Hepatocyte (in vitro differentiated cells): Measurements from ENCODE around the gene ITIH1.

Source experiments
- EZH2 ChIP-seq: fragments of 200-600 bp; sonication (generic); IDR thresholded peaks from 2 replicates; pipeline ENCODE4 v1.6.1; 2016; ENCODE audit warnings: antibody characterized with exemption, mild to moderate bottlenecking, borderline replicate concordance
- EZH2phosphoT487 ChIP-seq: fragments of 200-600 bp; sonication (generic); IDR thresholded peaks from one replicate; pipeline ENCODE4 v1.6.1; 2018; ENCODE audit warnings: antibody characterized with exemption, mild to moderate bottlenecking, low read depth, moderate library complexity; ENCODE audit not compliant: unreplicated experiment, severe bottlenecking
- TF ChIP-seq, protein P1 (sequence below): fragments of 200-600 bp; sonication (generic); IDR thresholded peaks from 2 replicates; pipeline ENCODE4 v1.5.1; 2016; ENCODE audit warnings: antibody characterized with exemption, mild to moderate bottlenecking; ENCODE audit not compliant: poor library complexity

- TF ChIP-seq, protein P1, sequence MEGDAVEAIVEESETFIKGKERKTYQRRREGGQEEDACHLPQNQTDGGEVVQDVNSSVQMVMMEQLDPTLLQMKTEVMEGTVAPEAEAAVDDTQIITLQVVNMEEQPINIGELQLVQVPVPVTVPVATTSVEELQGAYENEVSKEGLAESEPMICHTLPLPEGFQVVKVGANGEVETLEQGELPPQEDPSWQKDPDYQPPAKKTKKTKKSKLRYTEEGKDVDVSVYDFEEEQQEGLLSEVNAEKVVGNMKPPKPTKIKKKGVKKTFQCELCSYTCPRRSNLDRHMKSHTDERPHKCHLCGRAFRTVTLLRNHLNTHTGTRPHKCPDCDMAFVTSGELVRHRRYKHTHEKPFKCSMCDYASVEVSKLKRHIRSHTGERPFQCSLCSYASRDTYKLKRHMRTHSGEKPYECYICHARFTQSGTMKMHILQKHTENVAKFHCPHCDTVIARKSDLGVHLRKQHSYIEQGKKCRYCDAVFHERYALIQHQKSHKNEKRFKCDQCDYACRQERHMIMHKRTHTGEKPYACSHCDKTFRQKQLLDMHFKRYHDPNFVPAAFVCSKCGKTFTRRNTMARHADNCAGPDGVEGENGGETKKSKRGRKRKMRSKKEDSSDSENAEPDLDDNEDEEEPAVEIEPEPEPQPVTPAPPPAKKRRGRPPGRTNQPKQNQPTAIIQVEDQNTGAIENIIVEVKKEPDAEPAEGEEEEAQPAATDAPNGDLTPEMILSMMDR, result no peak
- TF ChIP-seq EZH2, result no peak
- no peak for TF ChIP-seq EZH2phosphoT487
These were observed 3.2 kb upstream of the ITIH1 start for GRCh38 chr3:52774066-52774713.
